ENCODE data around the gene ATP13A1. TPM values are rescaled to one million over a fixed set of nuclear protein-coding genes. Genes with fewer than 3 reads are reported as not detected.

The ATP13A1 gene
- total and polyA plus RNA-seq, 2 donors (not counting 3 experiments of a cell fraction or from before 2014, with no cell fraction given), result 36.9 to 48.7 TPM

DNA sequence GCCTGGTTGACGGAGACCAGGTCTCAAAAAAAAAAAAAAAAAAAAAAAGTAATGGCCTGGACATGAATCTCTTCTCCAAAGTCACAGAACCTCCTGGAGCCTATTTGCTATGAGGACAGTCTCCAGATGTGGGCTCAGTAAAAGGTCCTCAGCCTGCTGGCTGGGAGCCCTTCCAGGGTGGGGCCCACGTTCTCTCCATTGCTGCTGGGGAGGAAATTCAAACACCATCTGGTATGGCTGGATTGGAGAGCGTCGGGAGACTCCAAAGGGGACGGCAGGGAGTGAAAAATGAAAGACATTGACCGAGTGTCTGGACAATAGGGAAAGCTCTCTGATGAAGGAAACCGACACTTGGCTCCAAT lies 43.6 kb downstream of the ATP13A1 start:
- POLR2A ChIA-PET, result no interaction called here
- intact Hi-C loops (cut with micrococcal nuclease) (no loop called here), dilution Hi-C loops (cut with MboI; ENCODE audit: extremely low pct_ligation_motif_present, low sequenced_read_pairs) (no loop called here)
- Histone ChIP-seq H3K27ac (ENCODE audit: insufficient read depth, low read depth, low read length) (no peak overlapping the region), H3K4me2 (ENCODE audit: insufficient read depth, low read length) (no peak overlapping the region), H3K9ac (replicated peaks; ENCODE audit: extremely low read depth, insufficient read depth, low read length) (no peak overlapping the region), H3K9me3 (replicated peaks; ENCODE audit: control insufficient read depth, insufficient read depth, low read length) (no peaks in the 10 kb centered on the region), H3K4me1 (ENCODE audit: control insufficient read depth, extremely low read depth, insufficient read depth, low read length) (no peaks in the 10 kb centered on the region), H3K27me3 (ENCODE audit: control insufficient read depth in 2 of 2, insufficient read depth in 2 of 2, low read length in 2 of 2) (no peaks in the 10 kb centered on the region), H3K79me2 (ENCODE audit: control insufficient read depth, insufficient read depth, low read length) (no peaks in the 10 kb centered on the region), H2AFZ (ENCODE audit: low read depth, low read length) (no peak overlapping the region), H3K4me3 (replicated peaks in 1 of 3; ENCODE audit: insufficient read depth in 1 of 3, low read depth in 1 of 3, low read length in 3 of 3) (no peak overlapping the region), H3K36me3 (ENCODE audit: control insufficient read depth in 2 of 2, extremely low read depth in 1 of 2, insufficient read depth in 2 of 2, low read length in 2 of 2) (no peaks in the 10 kb centered on the region), H4K20me1 (replicated peaks; ENCODE audit: control insufficient read depth, extremely low read depth, insufficient read depth, low read length) (no peaks in the 10 kb centered on the region), H3K9me1 (replicated peaks; ENCODE audit: control insufficient read depth, extremely low read depth, insufficient read depth, low read length) (no peaks in the 10 kb centered on the region)
- DNase-seq (ENCODE audit: low read depth, low spot score), result no peak
- TF ChIP-seq GATA2 (IDR thresholded peaks at IDR 0.05; ENCODE audit: insufficient read depth, insufficient read length, low read depth, low read length) (no peak), POLR2AphosphoS5 (IDR thresholded peaks at IDR 0.05; ENCODE audit: insufficient read depth, low read depth, low read length) (no peak), JUN (IDR thresholded peaks at IDR 0.05; ENCODE audit: borderline replicate concordance, insufficient read depth, insufficient read length, low read depth) (no peak), MYC (IDR thresholded peaks at IDR 0.05; ENCODE audit: low read depth, low read length) (no peak), POLR2A (IDR thresholded peaks at IDR 0.05; ENCODE audit: low read depth, low read length) (no peak), EZH2 (IDR thresholded peaks at IDR 0.05; ENCODE audit: borderline replicate concordance, low read depth, low read length, severe bottlenecking) (no peak), FOS (IDR thresholded peaks at IDR 0.05; ENCODE audit: borderline replicate concordance, insufficient read depth, low read length) (no peak)
- TF ChIP-seq, protein P1, sequence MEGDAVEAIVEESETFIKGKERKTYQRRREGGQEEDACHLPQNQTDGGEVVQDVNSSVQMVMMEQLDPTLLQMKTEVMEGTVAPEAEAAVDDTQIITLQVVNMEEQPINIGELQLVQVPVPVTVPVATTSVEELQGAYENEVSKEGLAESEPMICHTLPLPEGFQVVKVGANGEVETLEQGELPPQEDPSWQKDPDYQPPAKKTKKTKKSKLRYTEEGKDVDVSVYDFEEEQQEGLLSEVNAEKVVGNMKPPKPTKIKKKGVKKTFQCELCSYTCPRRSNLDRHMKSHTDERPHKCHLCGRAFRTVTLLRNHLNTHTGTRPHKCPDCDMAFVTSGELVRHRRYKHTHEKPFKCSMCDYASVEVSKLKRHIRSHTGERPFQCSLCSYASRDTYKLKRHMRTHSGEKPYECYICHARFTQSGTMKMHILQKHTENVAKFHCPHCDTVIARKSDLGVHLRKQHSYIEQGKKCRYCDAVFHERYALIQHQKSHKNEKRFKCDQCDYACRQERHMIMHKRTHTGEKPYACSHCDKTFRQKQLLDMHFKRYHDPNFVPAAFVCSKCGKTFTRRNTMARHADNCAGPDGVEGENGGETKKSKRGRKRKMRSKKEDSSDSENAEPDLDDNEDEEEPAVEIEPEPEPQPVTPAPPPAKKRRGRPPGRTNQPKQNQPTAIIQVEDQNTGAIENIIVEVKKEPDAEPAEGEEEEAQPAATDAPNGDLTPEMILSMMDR (IDR thresholded peaks at IDR 0.05; ENCODE audit: extremely low read depth in 1 of 2, insufficient read depth in 1 of 2, low read depth in 1 of 2, low read length in 2 of 2), result no peak
- TF ChIP-seq, protein P2, sequence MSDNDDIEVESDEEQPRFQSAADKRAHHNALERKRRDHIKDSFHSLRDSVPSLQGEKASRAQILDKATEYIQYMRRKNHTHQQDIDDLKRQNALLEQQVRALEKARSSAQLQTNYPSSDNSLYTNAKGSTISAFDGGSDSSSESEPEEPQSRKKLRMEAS (IDR thresholded peaks at IDR 0.05; ENCODE audit: insufficient read depth, insufficient read length), result no peak
- no TSS peak for BruUV-seq (replicated peaks)
- CTCF ChIA-PET, result interaction anchor here (0.8 kb wide), 1 partner anchor 14 kb away, joined by 4 read pairs; no protein-coding TSS in a partner anchor
- FAIRE-seq, result no peak
